ENCODE results near the gene JMJD4. TPM values are rescaled to one million over a fixed set of nuclear protein-coding genes. Genes with fewer than 3 reads are reported as not detected.

JMJD4 gene
- total and polyA plus RNA-seq, 9 of the 15 experiments (the other 6 are each of a cell fraction or from before 2014, with no cell fraction given) = 1.4 to 42.6 (median 29.2) TPM

DNA sequence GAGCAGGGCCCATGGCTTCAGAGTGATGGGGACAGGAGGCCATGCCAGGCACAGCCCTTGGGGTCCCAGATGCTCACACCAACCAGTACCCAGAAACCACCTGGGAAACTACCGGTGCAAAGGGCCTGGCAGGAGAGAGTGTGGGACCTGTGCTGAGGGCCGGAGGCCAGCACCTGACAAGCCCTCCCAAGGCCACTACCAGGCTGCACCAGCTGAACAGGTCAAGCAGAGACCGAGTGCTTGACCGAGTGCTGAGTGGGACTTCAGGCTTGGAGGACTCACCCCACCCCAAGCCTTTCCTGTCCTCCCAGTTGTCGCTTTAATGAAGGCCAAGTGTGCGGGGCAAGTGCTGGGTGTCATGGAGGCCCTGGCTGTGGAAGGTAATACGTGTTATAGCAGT lies 36.7 kb upstream of the JMJD4 start:
- intact Hi-C loops (cut with micrococcal nuclease) (no loop called here), in situ Hi-C loops (cut with MboI) (no loop called here)
- Histone ChIP-seq H3K9me3 (replicated peaks; ENCODE audit: control insufficient read depth, insufficient read depth, low read depth, low read length) (no peaks in the 10 kb centered on the region), H3K4me2 (ENCODE audit: insufficient read depth, low read length) (no peak overlapping the region), H3K27ac (ENCODE audit: extremely low read depth, low read depth, low read length) (no peak overlapping the region), H3K9ac (ENCODE audit: insufficient read depth in 1 of 2, low read depth in 2 of 2, low read length in 2 of 2) (no peak overlapping the region), H3K36me3 (ENCODE audit: control insufficient read depth, insufficient read depth, low read length) (peaks cover 47% of the 10 kb centered on the region; the same call in 2 of the 3 replicates), H3K9me1 (ENCODE audit: control insufficient read depth, insufficient read depth, low read length) (peaks cover 3% of the 10 kb centered on the region), H3K4me1 (replicated peaks in 1 of 2; ENCODE audit: control insufficient read depth in 2 of 2, insufficient read depth in 2 of 2, low read length in 2 of 2) (peaks cover 0 to 7% of the 10 kb centered on the region in 2 experiments; a peak in 1 of 5 replicates), H3K27me3 (ENCODE audit: control insufficient read depth in 2 of 2, insufficient read depth in 2 of 2, low read length in 2 of 2) (no peaks in the 10 kb centered on the region), H4K20me1 (replicated peaks; ENCODE audit: control insufficient read depth, insufficient read depth, low read length) (0 out of 2 replicates have a peak, but pooled peaks cover 6% of the 10 kb centered on the region), H3K79me2 (ENCODE audit: control insufficient read depth, insufficient read depth, low read length) (no peaks in the 10 kb centered on the region), H2AFZ (ENCODE audit: low read depth, low read length) (no peak overlapping the region), H3K4me3 (no peak overlapping the region)
- FAIRE-seq (no peak), ATAC-seq (no peak), DNase-seq (ENCODE audit: extremely low read depth in 1 of 4, low spot score in 3 of 4) (no peak)
- ChIA-PET POLR2A (no interaction called here), CTCF (ENCODE audit: low intra/inter-chr PET ratio) (no interaction called here)
- WGBS (ENCODE audit: insufficient coverage, low coverage, missing lambda C conversion rate) = 95% methylated on average over 7 of the region's 7 CpGs
- TF ChIP-seq PPARD (CRISPR knock-in tag; IDR thresholded peaks at IDR 0.05) (no peak), YBX1 (IDR thresholded peaks at IDR 0.05) (no peak), ZKSCAN8 (CRISPR knock-in tag; IDR thresholded peaks at IDR 0.05) (no peak), TBP (optimal IDR thresholded peaks at IDR 0.05; ENCODE audit: low read depth, low read length) (no peak), NFE2 (IDR thresholded peaks at IDR 0.05; ENCODE audit: low read depth) (no peak), XRCC4 (IDR thresholded peaks at IDR 0.05; ENCODE audit: extremely low read depth, insufficient read depth, insufficient read length) (no peak), CAMTA2 (CRISPR knock-in tag; conservative IDR thresholded peaks at IDR 0.05) (no peak), SMAD1 (IDR thresholded peaks at IDR 0.05; ENCODE audit: low read depth, low read length, partially characterized antibody) (no peak), MTF1 (CRISPR knock-in tag; IDR thresholded peaks at IDR 0.05; ENCODE audit: borderline replicate concordance) (no peak), PHF21A (IDR thresholded peaks at IDR 0.05; ENCODE audit: borderline replicate concordance, low read depth) (no peak)
- TF ChIP-seq, protein P1, sequence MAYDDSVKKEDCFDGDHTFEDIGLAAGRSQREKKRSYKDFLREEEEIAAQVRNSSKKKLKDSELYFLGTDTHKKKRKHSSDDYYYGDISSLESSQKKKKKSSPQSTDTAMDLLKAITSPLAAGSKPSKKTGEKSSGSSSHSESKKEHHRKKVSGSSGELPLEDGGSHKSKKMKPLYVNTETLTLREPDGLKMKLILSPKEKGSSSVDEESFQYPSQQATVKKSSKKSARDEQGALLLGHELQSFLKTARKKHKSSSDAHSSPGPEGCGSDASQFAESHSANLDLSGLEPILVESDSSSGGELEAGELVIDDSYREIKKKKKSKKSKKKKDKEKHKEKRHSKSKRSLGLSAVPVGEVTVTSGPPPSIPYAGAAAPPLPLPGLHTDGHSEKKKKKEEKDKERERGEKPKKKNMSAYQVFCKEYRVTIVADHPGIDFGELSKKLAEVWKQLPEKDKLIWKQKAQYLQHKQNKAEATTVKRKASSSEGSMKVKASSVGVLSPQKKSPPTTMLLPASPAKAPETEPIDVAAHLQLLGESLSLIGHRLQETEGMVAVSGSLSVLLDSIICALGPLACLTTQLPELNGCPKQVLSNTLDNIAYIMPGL (CRISPR knock-in tag; IDR thresholded peaks at IDR 0.05) = no peak
- TF ChIP-seq, protein P2, sequence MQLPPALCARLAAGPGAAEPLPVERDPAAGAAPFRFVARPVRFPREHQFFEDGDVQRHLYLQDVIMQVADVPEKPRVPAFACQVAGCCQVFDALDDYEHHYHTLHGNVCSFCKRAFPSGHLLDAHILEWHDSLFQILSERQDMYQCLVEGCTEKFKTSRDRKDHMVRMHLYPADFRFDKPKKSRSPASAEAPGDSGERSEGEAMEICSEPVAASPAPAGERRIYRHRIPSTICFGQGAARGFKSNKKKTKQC (CRISPR knock-in tag; IDR thresholded peaks at IDR 0.05) = no peak
- TF ChIP-seq, protein P3, sequence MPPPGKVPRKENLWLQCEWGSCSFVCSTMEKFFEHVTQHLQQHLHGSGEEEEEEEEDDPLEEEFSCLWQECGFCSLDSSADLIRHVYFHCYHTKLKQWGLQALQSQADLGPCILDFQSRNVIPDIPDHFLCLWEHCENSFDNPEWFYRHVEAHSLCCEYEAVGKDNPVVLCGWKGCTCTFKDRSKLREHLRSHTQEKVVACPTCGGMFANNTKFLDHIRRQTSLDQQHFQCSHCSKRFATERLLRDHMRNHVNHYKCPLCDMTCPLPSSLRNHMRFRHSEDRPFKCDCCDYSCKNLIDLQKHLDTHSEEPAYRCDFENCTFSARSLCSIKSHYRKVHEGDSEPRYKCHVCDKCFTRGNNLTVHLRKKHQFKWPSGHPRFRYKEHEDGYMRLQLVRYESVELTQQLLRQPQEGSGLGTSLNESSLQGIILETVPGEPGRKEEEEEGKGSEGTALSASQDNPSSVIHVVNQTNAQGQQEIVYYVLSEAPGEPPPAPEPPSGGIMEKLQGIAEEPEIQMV (tag; conservative IDR thresholded peaks at IDR 0.05; ENCODE audit: low read depth) = no peak
- no TSS peak for BruUV-seq (replicated peaks)
